Measurements from ENCODE around the gene UBAP2. TPM values are rescaled to one million over a fixed set of nuclear protein-coding genes. Genes with fewer than 3 reads are reported as not detected.

UBAP2 gene
- total RNA-seq, 2 donors from 2014 or later, result 48.2 to 50.3 TPM

DNA sequence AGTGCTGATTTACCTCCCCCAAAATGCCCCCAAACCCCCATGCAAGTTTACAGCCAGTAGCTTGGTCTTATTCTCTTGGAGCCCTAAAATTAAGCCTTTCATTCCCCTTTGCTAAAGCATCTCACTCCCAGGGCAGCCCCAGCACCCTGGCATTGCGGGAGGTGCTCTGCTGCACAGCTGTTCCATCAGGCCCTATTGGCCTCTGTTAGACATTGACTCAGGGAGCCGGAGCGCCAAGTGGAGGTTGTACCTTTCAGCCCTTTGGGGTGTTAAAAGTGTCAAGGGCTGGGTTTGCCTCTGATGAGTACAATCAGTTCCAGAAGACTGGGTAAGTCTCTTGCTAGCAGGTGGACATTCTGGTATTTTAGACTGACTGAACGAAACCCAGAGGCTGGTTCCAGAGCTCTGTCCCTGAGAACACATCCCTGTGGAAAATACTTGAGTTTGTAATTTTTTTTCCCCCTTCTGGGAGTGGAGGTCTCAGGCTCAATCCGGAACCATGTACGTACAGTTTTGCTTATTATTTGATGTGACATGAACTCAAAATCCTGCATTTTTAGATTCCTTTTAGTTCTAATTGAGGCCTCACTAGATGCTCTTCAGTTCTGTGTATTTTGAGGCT lies 129.3 kb downstream of the UBAP2 start:
- DNase-seq (ENCODE audit: low spot score in 2 of 2) (no peak), ATAC-seq (no peak)
- H3K27ac Mint-ChIP-seq, result peak overlapping the region; percentile 67 to 74
- H3K36me3 Mint-ChIP-seq, result peaks cover 7 to 25% of the 10 kb centered on the region in 2 donors
- no peaks in the 10 kb centered on the region for H3K9me3 Mint-ChIP-seq

DNA sequence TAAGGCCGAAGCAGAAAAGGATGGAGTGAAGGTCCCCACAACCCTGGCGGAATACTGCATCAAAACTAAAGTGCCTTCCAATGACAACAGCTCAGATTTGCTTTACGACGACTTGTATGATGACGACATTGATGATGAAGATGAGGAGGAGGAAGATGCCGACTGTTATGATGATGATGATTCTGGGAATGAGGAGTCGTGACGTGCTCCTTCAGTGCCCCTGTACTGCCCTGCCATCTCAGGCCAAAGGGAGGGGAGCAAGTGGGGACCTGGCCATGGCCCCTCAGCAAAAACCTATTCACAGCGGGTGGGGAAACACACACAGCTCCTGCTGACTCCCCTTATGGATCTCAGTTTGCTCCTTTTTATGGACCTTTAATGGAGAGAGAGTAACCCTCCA lies 131.7 kb downstream of the UBAP2 start:
- H3K9me3 Mint-ChIP-seq, result no peaks in the 10 kb centered on the region
- H3K36me3 Mint-ChIP-seq, result peaks cover 6 to 29% of the 10 kb centered on the region in 2 donors
- H3K27ac Mint-ChIP-seq, result peak overlapping the region; percentile 17 to 81
- no peak for ATAC-seq
- DNase-seq (ENCODE audit: low spot score in 2 of 2), result no peak

DNA sequence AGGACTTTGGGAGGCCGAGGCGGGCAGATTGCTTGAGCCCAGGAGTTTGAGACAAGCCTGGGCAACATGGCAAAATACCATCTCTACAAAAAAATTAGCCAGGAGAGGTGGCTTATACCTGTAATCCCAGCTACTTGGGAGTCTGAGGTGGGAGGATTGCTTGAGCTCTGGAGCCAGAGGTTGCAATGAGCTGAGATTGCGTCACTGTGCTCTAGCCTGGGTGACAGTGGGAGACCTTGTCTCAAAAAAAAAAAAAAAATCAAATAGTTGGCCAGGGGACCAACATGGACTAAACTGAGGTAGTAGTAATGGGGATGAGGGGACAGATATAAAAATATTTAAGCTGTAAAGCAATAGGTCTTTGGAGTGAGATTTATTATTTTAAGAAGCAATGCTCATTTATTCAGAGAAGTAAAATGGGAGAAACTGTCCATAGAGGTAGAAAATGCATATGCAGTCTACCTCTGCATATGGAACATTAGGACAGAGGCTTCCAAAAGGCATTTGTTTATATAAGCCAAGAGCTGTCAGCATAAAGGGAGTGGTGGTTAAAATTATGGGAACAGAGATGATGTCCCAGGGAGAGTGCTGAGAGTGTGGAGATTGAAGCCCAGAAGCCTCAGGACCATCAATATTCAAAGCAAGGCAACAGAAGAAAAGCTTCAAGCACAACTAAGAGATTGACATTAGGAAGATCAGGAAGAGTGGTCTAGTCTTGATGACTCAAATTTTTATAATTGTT lies 133.6 kb downstream of the UBAP2 start:
- Mint-ChIP-seq H3K36me3 (peaks cover 0 to 23% of the 10 kb centered on the region in 2 donors), H3K9me3 (no peaks in the 10 kb centered on the region), H3K27ac (peak overlapping the region; percentile 79 to 93)
- ATAC-seq, result no peak
- no peak for DNase-seq (ENCODE audit: low spot score in 2 of 2)

DNA sequence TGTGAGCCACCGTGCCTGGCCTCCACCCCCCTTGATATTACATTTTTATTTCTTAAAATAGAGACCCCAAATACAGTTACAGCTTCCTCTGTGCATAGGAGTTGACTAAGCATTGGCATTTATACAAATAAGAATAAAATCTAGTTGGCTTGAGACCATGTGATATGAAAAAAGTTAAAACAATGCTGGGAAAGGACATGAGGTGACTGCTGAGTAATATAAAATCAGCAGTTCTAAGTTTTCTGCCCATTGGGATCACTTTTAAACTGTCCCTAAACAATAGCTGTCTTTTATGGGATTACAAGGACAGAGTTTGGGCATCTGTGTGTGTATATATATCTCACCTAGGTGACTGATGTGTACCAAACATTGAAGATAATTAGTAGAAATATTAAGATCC lies 135.1 kb downstream of the UBAP2 start:
- ATAC-seq (no peak), DNase-seq (ENCODE audit: low spot score in 2 of 2) (no peak)
- no peaks in the 10 kb centered on the region for H3K9me3 Mint-ChIP-seq
- peaks cover 0 to 23% of the 10 kb centered on the region in 2 donors for H3K36me3 Mint-ChIP-seq
- H3K27ac Mint-ChIP-seq, result peak overlapping the region; percentile 60 to 79

DNA sequence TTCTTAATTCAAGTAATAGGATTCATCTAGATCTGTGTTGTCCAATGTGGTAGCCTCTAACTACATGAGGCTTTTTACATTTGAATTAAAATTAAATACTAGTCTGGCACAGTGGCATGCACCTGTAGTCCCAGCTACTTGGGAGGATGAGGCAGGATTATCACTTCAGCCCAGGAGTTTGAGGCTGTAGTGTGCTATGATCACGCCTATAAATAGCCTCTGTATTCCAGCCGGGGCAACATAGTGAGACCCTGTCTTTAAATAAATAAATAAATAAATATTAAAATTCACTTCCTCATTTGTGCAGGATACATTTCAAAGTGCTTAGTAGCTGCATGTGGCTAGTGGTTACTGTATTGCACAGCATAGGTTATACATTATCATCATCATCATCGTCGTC lies 139.9 kb downstream of the UBAP2 start:
- ATAC-seq (no peak), DNase-seq (ENCODE audit: low spot score in 2 of 2) (no peak)
- Mint-ChIP-seq H3K9me3 (no peaks in the 10 kb centered on the region), H3K36me3 (peaks cover 0 to 14% of the 10 kb centered on the region in 2 donors), H3K27ac (peak overlapping the region in 1 of 2 donors; percentile 44)

DNA sequence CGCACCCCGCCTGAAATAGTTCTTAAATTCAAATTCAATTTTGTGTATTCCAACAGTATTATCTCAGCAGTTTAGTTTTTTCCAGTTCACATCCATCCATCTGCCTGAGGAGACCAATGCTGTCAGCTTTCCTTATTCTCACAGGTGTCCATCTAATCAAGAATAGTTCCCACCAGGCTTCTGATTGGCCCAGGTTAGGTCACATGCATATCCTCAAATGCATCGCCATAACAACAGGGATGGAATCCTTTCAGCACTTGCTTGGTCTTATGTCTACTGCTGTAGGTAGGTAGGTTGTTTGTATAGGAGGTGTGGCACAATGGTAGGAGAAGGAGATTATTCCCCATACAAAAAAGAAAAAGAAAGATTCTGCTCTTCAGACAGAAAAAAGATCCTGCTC lies 140.6 kb downstream of the UBAP2 start:
- peaks cover 0 to 14% of the 10 kb centered on the region in 2 donors for H3K36me3 Mint-ChIP-seq
- no peaks in the 10 kb centered on the region for H3K9me3 Mint-ChIP-seq
- H3K27ac Mint-ChIP-seq, result peak overlapping the region in 1 of 2 donors; percentile 82
- ATAC-seq, result no peak
- DNase-seq (ENCODE audit: low spot score in 2 of 2), result no peak

DNA sequence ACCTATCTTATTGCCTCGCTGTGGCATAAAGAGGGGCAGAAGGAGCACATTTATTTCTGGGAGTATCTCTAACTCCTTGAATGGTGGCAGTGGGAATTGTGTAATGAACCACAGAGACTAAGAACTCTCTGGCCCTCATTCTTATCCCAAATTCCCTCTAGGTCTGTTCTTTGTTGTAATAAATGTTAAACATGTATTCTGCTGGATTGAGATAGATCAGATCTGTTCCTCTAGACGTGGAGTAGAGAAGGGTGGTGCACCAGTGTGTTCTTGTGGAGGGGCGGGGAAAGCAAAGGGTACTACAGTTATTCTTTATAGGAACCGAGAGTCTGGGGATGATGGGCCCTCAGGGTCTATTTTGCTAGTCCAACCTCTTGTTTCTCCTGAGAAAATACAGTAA lies 141.3 kb downstream of the UBAP2 start:
- ATAC-seq (no peak), DNase-seq (ENCODE audit: low spot score in 2 of 2) (no peak)
- Mint-ChIP-seq H3K36me3 (peaks cover 0 to 14% of the 10 kb centered on the region in 2 donors), H3K27ac (peak overlapping the region in 1 of 2 donors; percentile 38), H3K9me3 (no peaks in the 10 kb centered on the region)

DNA sequence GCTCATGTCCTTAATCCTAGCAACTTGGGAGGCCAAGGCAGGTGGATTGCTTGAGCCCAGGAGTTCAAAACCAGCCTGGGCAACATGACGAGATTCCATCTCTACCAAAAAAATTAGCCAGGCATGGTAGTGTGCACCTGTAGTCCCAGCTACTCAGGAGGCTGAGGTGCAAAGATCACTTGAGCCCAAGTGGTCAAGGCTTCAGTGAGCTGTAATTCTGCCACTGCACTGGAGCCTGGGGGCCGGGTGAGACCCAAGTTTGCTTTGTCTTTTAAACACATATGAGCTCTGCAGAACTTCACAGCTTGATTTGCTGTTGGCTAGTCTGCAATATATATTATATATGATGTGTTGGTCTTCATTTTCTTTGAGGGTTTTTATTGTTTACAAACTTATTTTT lies 141.9 kb downstream of the UBAP2 start:
- no peaks in the 10 kb centered on the region for H3K9me3 Mint-ChIP-seq
- H3K27ac Mint-ChIP-seq, result no peak overlapping the region
- DNase-seq (ENCODE audit: low spot score in 2 of 2), result no peak
- ATAC-seq, result no peak
- H3K36me3 Mint-ChIP-seq, result peaks cover 0 to 18% of the 10 kb centered on the region in 2 donors

DNA sequence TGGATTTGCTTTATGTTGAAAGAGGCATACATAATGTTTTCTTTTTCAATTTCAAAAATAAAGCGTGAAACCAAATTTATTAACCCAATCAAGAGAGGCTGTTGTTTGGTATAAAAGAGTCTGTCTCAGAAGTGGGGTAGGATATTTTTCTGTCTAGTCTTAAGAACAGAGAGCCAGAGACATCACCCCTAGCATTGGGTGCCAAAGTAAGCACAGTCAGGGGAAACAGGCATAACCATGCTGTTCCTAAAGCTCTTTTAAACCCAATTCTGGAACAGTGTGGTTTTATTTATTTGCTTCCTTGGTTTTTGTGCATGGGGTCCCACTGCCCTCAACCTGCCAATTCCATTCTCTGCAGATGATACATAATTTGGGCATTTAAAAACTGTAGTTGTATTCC lies 143.6 kb downstream of the UBAP2 start:
- Mint-ChIP-seq H3K36me3 (peaks cover 4 to 20% of the 10 kb centered on the region in 2 donors), H3K27ac (no peak overlapping the region), H3K9me3 (no peaks in the 10 kb centered on the region)
- DNase-seq (ENCODE audit: low spot score in 2 of 2) (no peak), ATAC-seq (no peak)

DNA sequence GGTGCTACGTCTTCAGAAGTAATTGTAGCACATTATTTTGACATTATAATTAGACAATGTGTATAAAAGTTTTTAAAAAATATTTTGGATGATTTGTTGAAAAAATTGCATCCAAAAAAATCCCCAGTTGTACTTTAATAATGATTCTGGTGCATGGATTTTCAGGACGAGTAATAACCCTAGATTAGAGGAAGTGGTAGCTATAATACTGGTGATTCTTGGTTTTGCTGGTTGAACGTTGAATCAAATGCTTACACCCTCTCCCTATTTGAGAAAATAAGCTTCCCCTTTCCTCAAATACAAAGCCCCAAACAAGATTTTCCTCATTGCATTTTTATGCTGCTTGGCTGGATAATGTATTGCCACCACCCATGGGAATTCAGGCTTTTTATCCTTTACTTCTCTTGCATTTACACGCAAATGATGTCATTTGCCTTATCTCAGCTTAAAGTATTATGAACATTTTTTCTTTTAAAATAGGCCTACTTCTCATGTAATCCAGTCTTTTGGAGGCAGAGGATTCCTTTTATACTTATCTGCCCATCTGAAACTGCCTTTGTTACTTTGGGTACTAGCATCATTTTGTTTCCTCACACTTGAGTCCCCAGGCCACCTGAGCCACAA lies 145.4 kb downstream of the UBAP2 start:
- no peak for ATAC-seq
- DNase-seq (ENCODE audit: low spot score in 2 of 2), result no peak
- Mint-ChIP-seq H3K27ac (peak overlapping the region in 1 of 2 donors; percentile 73), H3K9me3 (no peaks in the 10 kb centered on the region), H3K36me3 (peaks cover 4 to 18% of the 10 kb centered on the region in 2 donors)

DNA sequence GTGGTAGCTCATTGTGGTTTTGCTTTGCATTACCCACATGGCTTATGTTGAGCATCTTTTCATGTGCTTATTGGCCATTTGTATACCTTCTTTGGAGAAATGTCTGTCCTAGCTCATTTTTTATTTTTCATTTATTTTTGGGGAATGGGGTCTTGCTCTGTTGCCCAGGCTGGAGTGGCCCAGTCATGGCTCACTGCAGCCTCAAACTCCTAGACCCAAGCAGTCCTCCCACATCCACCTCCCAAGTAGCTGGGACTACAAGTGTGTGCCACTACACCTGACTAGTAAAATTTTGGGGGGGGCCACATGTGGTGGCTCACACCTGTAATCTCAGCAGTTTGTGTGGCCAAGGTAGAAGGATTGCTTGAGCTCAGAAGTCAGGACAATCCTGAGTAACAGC lies 154.4 kb downstream of the UBAP2 start:
- DNase-seq (ENCODE audit: low spot score in 2 of 2), result no peak
- H3K36me3 Mint-ChIP-seq, result peaks cover 0 to 4% of the 10 kb centered on the region in 2 donors
- H3K9me3 Mint-ChIP-seq, result no peaks in the 10 kb centered on the region
- no peak for ATAC-seq
- no peak overlapping the region for H3K27ac Mint-ChIP-seq

DNA sequence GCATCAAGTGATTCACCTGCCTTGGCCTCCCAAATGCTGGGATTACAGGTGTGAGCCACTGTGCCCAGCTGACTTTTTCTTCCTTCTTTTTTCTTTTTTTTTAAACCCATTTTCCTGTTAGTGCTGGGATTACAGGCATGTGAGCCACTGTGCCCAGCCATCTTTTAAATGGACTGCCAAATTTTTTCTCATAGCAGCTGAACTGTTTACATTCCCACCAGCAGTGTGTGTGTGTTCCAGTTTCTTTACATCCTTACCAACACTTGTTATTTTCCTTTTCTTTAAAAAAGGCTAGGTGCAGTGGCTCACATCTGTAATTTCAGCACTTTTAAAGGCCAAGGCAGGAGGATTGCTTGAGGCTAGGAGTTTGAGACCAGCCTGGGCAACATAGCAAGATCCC lies 154.8 kb downstream of the UBAP2 start:
- no peaks in the 10 kb centered on the region for H3K9me3 Mint-ChIP-seq
- H3K36me3 Mint-ChIP-seq, result peaks cover 0 to 4% of the 10 kb centered on the region in 2 donors
- no peak overlapping the region for H3K27ac Mint-ChIP-seq
- no peak for ATAC-seq
- DNase-seq (ENCODE audit: low spot score in 2 of 2), result no peak

DNA sequence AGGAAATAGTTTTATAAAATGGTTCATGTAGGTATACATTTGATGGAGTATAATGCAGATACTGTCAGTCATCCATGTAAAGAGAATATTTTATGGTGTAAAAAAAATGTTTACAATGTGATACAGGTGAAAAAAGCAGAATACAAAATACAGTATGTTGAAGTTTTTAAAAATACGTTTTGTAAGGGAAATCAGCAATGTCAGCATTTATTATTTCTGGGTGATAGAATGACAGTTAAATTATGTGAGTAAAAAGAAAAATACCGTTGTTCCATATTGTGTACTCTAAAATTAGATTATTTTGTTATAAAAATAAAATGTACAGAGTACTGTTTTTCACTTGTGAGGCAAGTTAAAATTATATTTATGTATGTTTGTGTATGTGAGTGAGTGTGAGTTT lies 162.7 kb downstream of the UBAP2 start:
- Mint-ChIP-seq H3K9me3 (no peaks in the 10 kb centered on the region), H3K36me3 (peaks cover 0 to 8% of the 10 kb centered on the region in 2 donors), H3K27ac (no peak overlapping the region)
- ATAC-seq (no peak), DNase-seq (ENCODE audit: low spot score in 2 of 2) (no peak)

DNA sequence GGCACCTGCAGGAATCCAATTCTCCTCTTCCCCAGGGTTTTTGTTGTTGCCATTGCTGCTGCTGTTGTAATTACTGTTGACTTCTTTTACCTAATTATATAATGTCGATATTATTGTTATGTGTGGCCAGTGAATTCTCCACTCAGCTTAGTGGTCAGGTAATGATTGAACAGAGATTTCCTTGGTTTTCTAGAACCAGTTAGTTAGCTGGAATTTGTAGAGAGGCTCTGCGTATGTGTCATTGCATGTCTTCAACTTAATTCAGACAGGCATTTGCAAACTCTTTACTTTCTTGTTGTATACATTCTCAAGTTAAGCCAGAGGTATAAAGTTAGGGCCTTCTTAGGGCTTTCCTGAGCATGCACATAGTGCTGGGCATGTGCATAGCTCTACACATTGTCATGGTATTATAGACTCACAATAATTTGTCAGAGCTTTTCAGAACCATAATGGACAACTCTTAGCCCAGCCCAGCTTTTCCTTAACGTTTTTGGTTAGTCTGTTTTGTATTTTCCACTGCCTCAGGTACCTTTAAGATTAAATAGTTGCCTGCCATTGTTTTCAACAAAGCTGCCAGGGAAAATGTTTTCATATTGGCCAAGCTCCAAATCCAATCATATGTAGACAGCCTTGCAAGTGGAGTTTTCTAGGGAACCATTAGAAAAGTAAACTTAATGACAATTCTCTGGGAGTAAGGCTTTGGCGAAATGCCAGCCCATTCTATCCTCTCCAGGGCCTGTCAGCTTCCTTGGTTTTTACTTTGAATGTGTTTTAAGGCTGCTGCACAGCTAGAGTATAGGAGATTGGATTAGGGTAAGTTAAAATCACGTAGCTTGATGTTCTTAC lies 163.6 kb downstream of the UBAP2 start:
- DNase-seq (ENCODE audit: low spot score in 2 of 2), result no peak
- H3K9me3 Mint-ChIP-seq, result no peaks in the 10 kb centered on the region
- H3K36me3 Mint-ChIP-seq, result peaks cover 0 to 8% of the 10 kb centered on the region in 2 donors
- peak overlapping the region in 1 of 2 donors; percentile 39 for H3K27ac Mint-ChIP-seq
- no peak for ATAC-seq

DNA sequence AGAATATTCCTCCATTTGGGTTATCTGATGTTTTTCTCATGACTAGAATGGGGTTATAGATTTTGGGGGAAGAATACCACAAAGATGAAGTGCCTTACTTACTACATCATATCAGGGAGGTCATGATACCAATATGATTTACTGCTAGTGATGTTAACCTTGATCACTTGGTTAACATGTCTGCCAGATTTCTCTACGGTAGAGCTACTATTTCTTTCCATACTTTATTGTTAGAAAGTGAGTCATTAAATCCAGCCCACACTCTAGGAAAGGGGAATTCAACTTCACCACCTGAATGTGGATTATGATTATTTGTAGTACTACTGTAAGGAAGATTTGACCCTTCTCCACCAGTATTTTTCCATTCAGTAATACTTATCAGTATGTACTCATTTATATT lies 167.1 kb downstream of the UBAP2 start:
- H3K27ac Mint-ChIP-seq, result peak overlapping the region; percentile 78 to 93
- peak; percentile 81 to 90 for ATAC-seq

DNA sequence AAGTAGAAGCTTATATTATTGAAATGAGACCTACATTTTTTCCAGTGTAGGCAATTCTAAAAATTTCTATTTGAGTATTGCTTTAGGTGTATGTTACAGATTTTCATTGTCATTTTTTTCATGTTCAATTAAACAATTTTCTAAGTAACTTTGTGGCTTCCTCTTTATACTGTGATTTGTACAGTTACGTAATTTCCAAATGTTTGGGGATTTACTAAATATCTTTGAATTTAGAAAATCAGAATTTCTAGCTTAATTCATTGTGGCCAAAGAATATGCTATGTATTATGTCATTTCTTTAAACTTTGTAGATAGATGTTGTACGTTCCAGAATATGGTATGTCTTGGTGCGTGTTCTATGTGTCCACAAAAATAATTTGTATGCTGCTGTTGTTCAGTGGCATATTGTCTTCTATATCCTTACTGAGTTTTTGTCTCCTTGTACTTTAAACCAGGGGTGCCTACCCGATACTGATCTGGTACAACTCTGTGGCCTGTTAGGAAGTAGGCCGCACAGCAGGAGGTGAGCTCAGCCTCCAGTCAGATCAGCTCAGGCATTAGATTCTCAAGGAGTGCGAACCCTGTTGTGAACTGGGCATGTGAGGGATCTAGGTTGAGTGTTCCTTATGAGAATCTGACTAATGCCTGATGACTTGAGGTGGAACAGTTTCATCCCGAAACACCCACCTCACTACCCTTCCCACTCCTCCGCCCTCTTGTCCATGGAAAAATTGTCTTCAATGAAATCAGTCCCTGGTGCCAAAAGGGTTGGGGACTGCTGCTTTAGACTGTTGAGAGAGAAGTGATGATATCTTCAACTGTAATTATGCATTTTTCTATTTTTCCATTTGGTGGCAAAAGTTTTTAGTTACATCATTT lies 168.2 kb downstream of the UBAP2 start:
- ATAC-seq, result peak in 1 of 2 donors; percentile 52
- DNase-seq (ENCODE audit: low spot score in 2 of 2), result no peak
- H3K9me3 Mint-ChIP-seq, result no peaks in the 10 kb centered on the region
- peak overlapping the region; percentile 78 to 93 for H3K27ac Mint-ChIP-seq
- peaks cover 0 to 8% of the 10 kb centered on the region in 2 donors for H3K36me3 Mint-ChIP-seq

More for the DNA sequence above, 167.1 kb downstream of the UBAP2 start:
- peaks cover 0 to 8% of the 10 kb centered on the region in 2 donors for H3K36me3 Mint-ChIP-seq
- no peaks in the 10 kb centered on the region for H3K9me3 Mint-ChIP-seq
- no peak for DNase-seq (ENCODE audit: low spot score in 2 of 2)
